Measurements from ENCODE around the gene NKPD1. TPM values are rescaled to one million over a fixed set of nuclear protein-coding genes. Genes with fewer than 3 reads are reported as not detected.

The NKPD1 gene
- total and polyA plus RNA-seq, 2 experiments from 2014 or later = 0.24 to 1.3 TPM

- H3K4me2 ChIP-seq = no peak overlapping the region
- no peaks in the 10 kb centered on the region for H3K9me2 ChIP-seq (ENCODE audit: insufficient read depth)
- ATAC-seq (no peak), DNase-seq (ENCODE audit: low spot score) (no peak)
- Mint-ChIP-seq H3K4me1 (no peaks in the 10 kb centered on the region; the same call in 2 of the 3 replicates), H3K27me3 (ENCODE audit: insufficient read depth, low read depth, poor library complexity) (peaks cover 23% of the 10 kb centered on the region), H3K9me3 (no peaks in the 10 kb centered on the region; the same call in 2 of the 3 replicates), H3K36me3 (ENCODE audit: low read depth) (peaks cover 21% of the 10 kb centered on the region), H3K4me3 (no peak overlapping the region), H3K27ac (no peak overlapping the region)
- H3K36me3 ChIP-seq (ENCODE audit: insufficient read depth) = no peaks in the 10 kb centered on the region
- no peak overlapping the region for H2AFZ ChIP-seq
- no peak overlapping the region for H3K27ac ChIP-seq (ENCODE audit: low read depth)
- H4K20me1 ChIP-seq (replicated peaks; ENCODE audit: insufficient read depth) = peaks cover 3% of the 10 kb centered on the region
- TF ChIP-seq JUNB (IDR thresholded peaks at IDR 0.05; ENCODE audit: unreplicated experiment) (no peak), CREB1 (CRISPR knock-in tag; IDR thresholded peaks at IDR 0.05; ENCODE audit: low read depth) (no peak), CTCF (conservative IDR thresholded peaks at IDR 0.05; ENCODE audit: low read depth in 2 of 2) (no peak), NANOG (IDR thresholded peaks at IDR 0.05; ENCODE audit: borderline replicate concordance) (no peak), ETS1 (IDR thresholded peaks at IDR 0.05) (no peak), REST (IDR thresholded peaks at IDR 0.05; ENCODE audit: unreplicated experiment) (no peak), EZH2phosphoT487 (IDR thresholded peaks at IDR 0.05; ENCODE audit: unreplicated experiment) (no peak), ZNF331 (CRISPR knock-in tag; IDR thresholded peaks at IDR 0.05; ENCODE audit: low read depth) (no peak), EZH2 (IDR thresholded peaks at IDR 0.05; ENCODE audit: low read depth, unreplicated experiment) (no peak), POLR2AphosphoS5 (IDR thresholded peaks at IDR 0.05; ENCODE audit: low read depth) (no peak), ZNF462 (CRISPR knock-in tag; IDR thresholded peaks at IDR 0.05) (no peak), ZNF114 (CRISPR knock-in tag; IDR thresholded peaks at IDR 0.05) (no peak), STAT1 (IDR thresholded peaks at IDR 0.05; ENCODE audit: unreplicated experiment) (no peak)
- 0 out of 2 replicates have a peak, but pooled peaks cover 3% of the 10 kb centered on the region for H3F3A ChIP-seq (replicated peaks; ENCODE audit: low read depth)
- H3K4me1 ChIP-seq (ENCODE audit: insufficient read depth) = no peaks in the 10 kb centered on the region
- no peaks in the 10 kb centered on the region; the same call in 1 of the 2 replicates for H3K27me3 ChIP-seq (ENCODE audit: insufficient read depth)
- no peak overlapping the region for H3K4me3 ChIP-seq
- H3K79me2 ChIP-seq (replicated peaks; ENCODE audit: insufficient read depth) = no peaks in the 10 kb centered on the region
Measured at GRCh38 chr19:45145270-45146189, 15.3 kb downstream of the NKPD1 start.
